Uterus (tissue), 2 donors: ENCODE measurements around the gene LOXL1.

Experiments used
- CTCF ChIP-seq, 4 experiments: fragments of 200-600 bp in 2 of 4; fragments of 450-650 bp in 2 of 4; sonication (generic) in 2 of 4; IDR thresholded peaks; one replicate each; pipeline ENCODE4 v1.5.1; 2016 to 2019; ENCODE audit warnings: antibody characterized with exemption in 4 of 4, mild to moderate bottlenecking in 2 of 4, moderate library complexity in 1 of 4
- POLR2A ChIP-seq, 2 donors: fragments of 450-650 bp; IDR thresholded peaks; one replicate each; pipeline ENCODE4 v1.6.1; 2016; ENCODE audit warnings: antibody characterized with exemption in 2 of 2, mild to moderate bottlenecking in 1 of 2, moderate library complexity in 1 of 2

DNA sequence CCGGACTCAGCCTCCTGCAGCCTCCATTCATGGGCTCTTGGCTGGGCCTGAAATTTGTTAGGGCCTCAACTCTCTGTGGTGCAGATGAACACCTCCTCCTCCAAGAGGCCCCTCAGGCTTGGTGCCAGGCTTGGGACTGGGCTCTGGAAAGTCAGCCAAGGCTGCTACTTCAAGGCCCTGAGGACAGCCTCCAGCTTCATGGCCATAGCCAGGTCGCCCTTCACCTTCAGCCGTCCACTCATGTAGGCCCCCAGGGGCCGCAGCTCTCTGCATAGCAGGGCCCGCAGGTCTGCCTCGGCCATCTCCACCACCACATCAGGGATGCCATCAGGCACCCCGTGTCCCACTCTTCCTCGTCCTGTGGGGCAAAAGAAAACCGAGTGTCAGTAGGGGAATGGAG, 57.5 kb downstream of the LOXL1 start:
- TF ChIP-seq CTCF (IDR thresholded peaks at IDR 0.05) (no peak), POLR2A (IDR thresholded peaks at IDR 0.05) (no peak)
